HepG2 (cell line): ENCODE data around the gene CCDC93. TPM values are rescaled to one million over a fixed set of nuclear protein-coding genes. Genes with fewer than 3 reads are reported as not detected.

ENCODE experiments used
- CBFB ChIP-seq: sonication (generic); formaldehyde crosslinking; IDR thresholded peaks from 2 replicates; pipeline ENCODE4 v1.4.0; 2020; ENCODE audit warnings: missing genetic modification reagents
- DRAP1 ChIP-seq: IDR thresholded peaks from 2 replicates; pipeline ENCODE4 v1.6.1; 2016; ENCODE audit warnings: missing genetic modification reagents, missing compliant biosample characterization
- JDP2 ChIP-seq: sonication (generic); formaldehyde crosslinking; IDR thresholded peaks from 2 replicates; pipeline ENCODE4 v1.8.1; 2022; ENCODE audit warnings: missing genetic modification reagents, borderline replicate concordance
- MXD1 ChIP-seq: sonication (generic); formaldehyde crosslinking; IDR thresholded peaks from 2 replicates; pipeline ENCODE4 v1.4.0; 2020; ENCODE audit warnings: mild to moderate bottlenecking, missing genetic modification reagents
- MYNN ChIP-seq: sonication (generic); formaldehyde crosslinking; IDR thresholded peaks from 2 replicates; pipeline ENCODE4 v1.4.0; 2020; ENCODE audit warnings: mild to moderate bottlenecking, low read depth, missing genetic modification reagents
- NR2C2 ChIP-seq: sonication (generic); formaldehyde crosslinking; IDR thresholded peaks from 2 replicates; pipeline ENCODE4 v1.4.0; 2020; ENCODE audit warnings: missing genetic modification reagents, mild to moderate bottlenecking, moderate library complexity, borderline replicate concordance
- PAX8 ChIP-seq: sonication (generic); formaldehyde crosslinking; IDR thresholded peaks from 2 replicates; pipeline ENCODE4 v1.8.0; 2022; ENCODE audit warnings: mild to moderate bottlenecking, missing genetic modification reagents, borderline replicate concordance
- SNRNP70 ChIP-seq: fragments of 200-400 bp; formaldehyde crosslinking; IDR thresholded peaks from 2 replicates; pipeline ENCODE4 v1.6.1; 2017; ENCODE audit warnings: mild to moderate bottlenecking, low read depth, low read length, moderate library complexity
- ZBED4 ChIP-seq: sonication (generic); formaldehyde crosslinking; IDR thresholded peaks from 2 replicates; pipeline ENCODE4 v1.4.0; 2020; ENCODE audit warnings: missing genetic modification reagents, borderline replicate concordance
- ZBTB21 ChIP-seq: sonication (generic); formaldehyde crosslinking; IDR thresholded peaks from 2 replicates; pipeline ENCODE4 v1.4.0; 2020; ENCODE audit warnings: missing genetic modification reagents
- ZEB1 ChIP-seq: IDR thresholded peaks from 2 replicates; pipeline ENCODE4 v1.6.1; 2012; ENCODE audit warnings: mild to moderate bottlenecking, low read depth, inconsistent platforms; ENCODE audit not compliant: insufficient replicate concordance
- ZFP91 ChIP-seq: sonication (generic); formaldehyde crosslinking; IDR thresholded peaks from 2 replicates; pipeline ENCODE4 v1.9.0; 2022; ENCODE audit warnings: missing genetic modification reagents, mild to moderate bottlenecking, borderline replicate concordance
- ZKSCAN1 ChIP-seq: fragments of 150-350 bp; IDR thresholded peaks from 2 replicates; pipeline ENCODE4 v1.6.1; 2014; ENCODE audit warnings: low read length
- ZNF281 ChIP-seq: sonication (generic); formaldehyde crosslinking; IDR thresholded peaks from 2 replicates; pipeline ENCODE4 v1.4.0; 2020; ENCODE audit warnings: missing genetic modification reagents, borderline replicate concordance
- ZNF335 ChIP-seq: sonication (generic); formaldehyde crosslinking; IDR thresholded peaks from 2 replicates; pipeline ENCODE4 v1.4.0; 2020; ENCODE audit warnings: missing genetic modification reagents
- ZNF766 ChIP-seq: sonication (generic); formaldehyde crosslinking; IDR thresholded peaks from 2 replicates; pipeline ENCODE4 v1.5.0; 2020; ENCODE audit warnings: missing genetic modification reagents, borderline replicate concordance
- ZNF770 ChIP-seq: sonication (generic); formaldehyde crosslinking; IDR thresholded peaks from 2 replicates; pipeline ENCODE4 v1.5.0; 2020; ENCODE audit warnings: mild to moderate bottlenecking, missing genetic modification reagents
- ZNF891 ChIP-seq: sonication (generic); formaldehyde crosslinking; IDR thresholded peaks from 2 replicates; pipeline ENCODE4 v1.5.0; 2020; ENCODE audit warnings: mild to moderate bottlenecking, missing genetic modification reagents
- ZSCAN21 ChIP-seq: sonication (generic); formaldehyde crosslinking; IDR thresholded peaks from 2 replicates; pipeline ENCODE4 v1.8.0; 2022; ENCODE audit warnings: mild to moderate bottlenecking, missing genetic modification reagents, moderate library complexity, borderline replicate concordance
- polyA plus RNA-seq, 8 experiments: library from polyadenylated mRNA; depleted of rRNA in 3 of 8; stranded (reverse) in 7 of 8; unstranded in 1 of 8; fragments of >200 nt; fragmentation: Illumina TruSeq in 4 of 8; extraction: Trizol in 4 of 8; gene quantifications; 2 replicates each; pipeline versions ENCODE4 v1.2.1 to v1.2.3, GENCODE V29; 2011 to 2016; ENCODE audit warnings: low read depth in 4 of 8, missing spikeins in 1 of 8, mixed read lengths in 1 of 8; ENCODE audit not compliant: insufficient read depth in 1 of 8
- total RNA-seq, 5 experiments: library from RNA; depleted of rRNA; stranded (reverse); fragments of >200 nt; fragmentation: Illumina TruSeq; extraction: Trizol; gene quantifications; 2 replicates each; pipeline ENCODE4 v1.2.3, GENCODE V29; 2016; ENCODE audit warnings: low read depth in 1 of 5

CCDC93 gene
- total and polyA plus RNA-seq, 2 of the 13 experiments (the other 11 are each of a cell fraction or from before 2014, with no cell fraction given) = 37.2 to 53.2 TPM

- no peak for TF ChIP-seq SNRNP70
- no peak for TF ChIP-seq MXD1 (CRISPR knock-in tag)
- no peak for TF ChIP-seq NR2C2
- no peak for TF ChIP-seq ZEB1
- TF ChIP-seq ZBTB21 (CRISPR knock-in tag) = no peak
- no peak; the same call in 1 of the 2 replicates for TF ChIP-seq DRAP1 (CRISPR knock-in tag)
- no peak for TF ChIP-seq CBFB (CRISPR knock-in tag)
- no peak for TF ChIP-seq ZSCAN21
- no peak for TF ChIP-seq JDP2 (CRISPR knock-in tag)
- no peak for TF ChIP-seq PAX8
- no peak for TF ChIP-seq ZNF766 (CRISPR knock-in tag)
- TF ChIP-seq ZNF891 (CRISPR knock-in tag) = no peak
- TF ChIP-seq ZFP91 (CRISPR knock-in tag) = no peak
- no peak for TF ChIP-seq ZNF335
- no peak for TF ChIP-seq ZKSCAN1
- no peak for TF ChIP-seq ZNF281 (CRISPR knock-in tag)
- TF ChIP-seq ZBED4 = no peak
- no peak for TF ChIP-seq MYNN (CRISPR knock-in tag)
- TF ChIP-seq ZNF770 = peak; percentile 65
These were observed 80.0 kb downstream of the CCDC93 start (continued) for GRCh38 chr2:117933884-117934354.
